Measurements from ENCODE around the gene BICRAL.
"Not testable (repeated sequence)": the region's sequence is repeated elsewhere in the genome, so short reads cannot be mapped to it uniquely, and the experiment has no call there.

Gene BICRAL

GRCh38 chr6:42797696-42798095 lies 15.8 kb downstream of the BICRAL start:
- not testable (repeated sequence) for DNase-seq

DNA sequence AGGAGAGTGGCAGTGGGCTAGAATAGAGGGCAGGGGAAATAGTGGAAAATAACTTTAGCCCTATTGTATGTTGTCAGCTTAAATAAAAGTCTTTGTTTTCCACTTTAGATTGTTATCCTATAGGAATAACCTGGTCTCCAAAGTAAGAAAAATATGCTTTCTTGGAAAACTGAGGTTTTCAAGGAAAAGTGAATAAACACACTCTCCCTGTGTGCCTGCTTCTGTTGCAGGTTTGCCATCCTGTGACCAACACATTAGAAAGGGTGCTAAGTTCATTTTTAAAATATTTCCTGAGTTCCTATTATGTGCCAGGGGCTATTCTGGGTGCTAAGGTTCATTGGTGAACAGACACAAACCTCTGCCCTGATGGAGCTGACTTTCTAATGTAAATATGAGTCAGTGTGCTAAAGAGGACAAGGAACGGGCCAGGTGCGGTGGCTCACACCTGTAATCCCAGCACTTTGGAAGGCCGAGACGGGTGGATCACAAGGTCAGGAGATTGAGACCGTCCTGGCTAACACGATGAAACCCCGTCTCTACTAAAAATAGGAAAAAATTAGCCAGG lies 23.5 kb downstream of the BICRAL start:
- DNase-seq = no peak

DNA sequence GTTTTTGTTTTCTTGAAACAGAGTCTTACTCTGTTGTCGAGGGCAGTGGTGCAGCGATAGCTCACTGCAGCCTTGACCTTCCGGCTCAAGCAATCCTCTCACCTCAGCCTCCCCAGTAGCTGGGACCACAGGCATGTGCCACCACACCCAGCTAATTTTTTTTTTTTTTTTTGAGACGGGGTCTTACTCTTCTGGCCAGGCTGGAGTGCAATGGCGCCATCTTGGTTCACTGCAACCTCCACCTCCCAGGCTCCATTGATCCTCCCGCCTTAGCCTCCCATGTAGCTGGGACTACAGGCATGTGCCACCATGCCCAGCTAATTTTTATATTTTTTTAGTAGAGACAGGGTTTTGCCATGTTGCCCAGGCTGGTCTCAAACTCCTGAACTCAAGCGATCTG lies 24.5 kb downstream of the BICRAL start:
- DNase-seq = not testable (repeated sequence)

GRCh38 chr6:42808492-42809483 lies 26.9 kb downstream of the BICRAL start:
- DNase-seq = no peak

DNA sequence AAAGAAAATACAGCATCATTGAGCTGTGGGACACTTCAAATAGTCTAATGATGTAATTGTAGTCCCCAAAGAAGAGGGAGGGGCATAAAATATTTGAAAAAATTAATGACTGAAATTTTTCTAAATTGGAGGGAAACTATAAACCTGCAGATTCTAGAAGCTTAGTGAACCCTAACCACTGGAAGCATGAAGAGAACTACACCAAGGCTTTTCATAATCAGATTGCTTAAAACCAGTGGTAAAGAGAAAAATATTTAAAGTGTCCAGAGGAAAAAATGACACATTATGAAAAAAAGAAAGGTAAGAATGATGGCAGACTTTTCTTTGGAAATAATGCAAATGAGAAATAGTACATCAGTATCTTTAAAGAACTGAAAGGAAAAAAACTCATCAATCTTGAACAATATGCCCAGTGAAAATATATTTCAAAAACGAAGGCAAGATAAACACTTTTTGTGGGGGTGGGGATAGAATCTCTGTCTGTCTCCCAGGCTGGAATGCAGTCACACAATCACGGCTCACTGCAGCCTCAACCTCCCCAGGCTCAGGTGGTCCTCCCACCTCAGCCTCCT lies 31.3 kb downstream of the BICRAL start:
- no peak for DNase-seq

- DNase-seq = no peak
Observed at GRCh38 chr6:42813906-42814444, 32.1 kb downstream of the BICRAL start.

- DNase-seq = not testable (repeated sequence)
Observed at GRCh38 chr6:42815726-42816125, 33.9 kb downstream of the BICRAL start.

DNA sequence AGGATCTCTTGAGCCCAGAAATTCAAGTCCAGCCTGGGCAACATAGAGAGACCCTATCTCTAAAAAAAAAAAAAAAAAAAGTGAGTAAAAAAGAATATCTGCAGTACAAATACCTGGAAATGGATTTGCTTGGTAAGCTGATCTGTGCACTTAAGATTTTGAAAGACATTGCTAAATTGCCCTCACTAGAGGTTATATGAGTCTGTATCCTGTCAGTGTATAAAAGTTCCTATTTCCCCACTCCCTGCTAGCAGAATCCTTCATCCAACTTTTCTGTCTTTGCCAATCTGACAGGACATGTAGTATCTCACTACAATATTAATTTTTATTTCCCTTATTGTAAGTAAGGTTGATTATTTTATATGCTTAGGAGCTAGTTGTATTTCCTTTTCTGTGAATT lies 36.1 kb downstream of the BICRAL start:
- no peak for DNase-seq

DNA sequence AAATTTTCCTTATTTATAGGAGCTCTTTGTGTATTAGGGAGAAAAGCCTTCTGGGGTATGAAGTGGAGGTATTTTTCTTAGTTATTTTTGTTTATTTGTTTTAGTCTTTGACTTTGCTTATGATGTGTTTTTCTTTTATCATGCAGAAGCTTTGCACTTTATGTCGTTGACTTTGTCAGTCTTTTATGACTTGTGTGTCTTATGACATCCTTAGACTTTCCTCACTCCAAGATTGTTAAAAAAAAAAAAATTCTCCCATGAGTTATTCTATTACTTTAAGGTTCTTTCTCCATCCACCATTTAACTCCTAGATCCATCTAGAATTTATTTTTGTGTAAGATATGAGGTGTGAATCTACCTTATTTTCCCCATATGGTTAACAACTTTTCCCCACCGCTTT lies 36.6 kb downstream of the BICRAL start:
- no peak for DNase-seq

GRCh38 chr6:42818878-42819277 lies 37.0 kb downstream of the BICRAL start:
- no peak for DNase-seq

DNA sequence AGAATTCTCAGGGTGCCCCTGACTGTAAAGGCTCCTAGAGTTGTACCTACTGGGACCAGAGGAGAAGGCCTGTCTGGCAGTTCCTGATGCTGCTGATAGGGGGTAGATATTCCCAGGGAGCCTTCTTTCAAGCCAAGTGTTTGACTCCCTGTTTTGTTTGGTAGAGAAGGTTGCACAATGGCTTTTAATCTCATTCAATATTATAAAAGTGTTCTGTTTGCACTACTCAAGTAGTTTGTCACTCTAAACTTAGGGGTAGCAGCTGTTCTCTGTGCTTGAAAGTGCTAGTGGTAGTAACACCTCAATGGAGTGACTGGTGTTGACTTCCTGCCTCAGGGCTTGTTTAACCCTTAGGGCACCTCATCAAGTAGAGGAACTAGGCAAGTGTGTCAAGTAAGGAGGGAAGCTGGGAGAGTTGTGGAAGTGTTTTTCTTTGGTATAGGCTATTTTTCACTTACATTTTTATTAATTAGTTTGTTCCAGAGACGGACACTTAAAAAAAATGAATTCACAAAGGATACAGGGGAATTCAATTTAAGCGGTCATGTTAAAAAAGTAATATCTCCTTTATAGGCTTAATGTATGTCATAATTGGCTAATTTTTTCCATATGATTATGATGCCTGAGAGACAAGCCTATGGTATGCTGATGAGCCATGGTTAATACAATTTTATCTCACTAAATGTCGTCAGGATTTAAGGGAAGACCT lies 38.1 kb downstream of the BICRAL start:
- DNase-seq = no peak

DNA sequence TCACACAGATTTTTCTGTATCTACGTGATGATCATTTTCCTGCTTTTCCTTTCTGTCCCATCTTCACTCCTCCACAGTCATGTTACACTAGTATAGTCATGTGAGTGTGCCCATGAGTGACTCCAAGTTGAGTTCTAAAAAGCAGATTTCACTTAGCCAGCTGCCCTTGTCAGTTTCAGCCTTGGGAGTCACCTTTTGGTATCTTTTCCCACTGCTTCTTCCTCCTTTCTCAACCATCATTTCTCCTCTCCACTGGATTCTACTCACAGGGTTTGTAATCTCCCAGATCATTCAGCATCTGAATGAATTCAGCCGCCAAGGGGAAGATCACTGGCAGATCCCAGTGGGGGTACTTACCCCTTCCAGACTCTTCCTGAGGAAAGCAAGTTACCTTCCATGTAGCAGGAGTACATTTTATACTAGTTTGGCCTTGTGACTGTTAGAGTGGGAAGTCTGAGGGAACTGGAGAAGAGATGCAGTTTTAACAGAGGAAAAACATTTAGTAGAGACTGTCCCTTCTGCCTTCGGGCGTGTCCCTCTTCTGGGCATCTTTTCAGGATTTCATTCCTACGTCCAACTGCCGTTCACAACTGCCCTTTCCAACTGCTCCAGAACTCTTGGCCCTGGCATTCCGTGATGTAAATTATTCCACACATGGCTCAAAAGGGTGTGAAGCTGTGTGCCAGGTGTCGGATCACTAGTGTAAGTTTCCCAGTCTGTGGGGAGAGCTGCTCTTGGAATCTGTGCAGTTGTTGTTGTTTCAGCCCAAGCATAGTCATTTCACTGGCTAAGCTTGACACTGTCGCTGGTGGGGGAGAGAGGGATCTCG lies 38.9 kb downstream of the BICRAL start:
- no peak for DNase-seq

GRCh38 chr6:42821341-42821668 lies 39.5 kb downstream of the BICRAL start:
- DNase-seq = no peak

GRCh38 chr6:42821846-42822245 lies 40.0 kb downstream of the BICRAL start:
- DNase-seq = no peak

- no peak for DNase-seq
Observed at GRCh38 chr6:42829561-42830092, 47.8 kb downstream of the BICRAL start.

- no peak for DNase-seq
Observed at GRCh38 chr6:42831237-42831636, 49.4 kb downstream of the BICRAL start.

GRCh38 chr6:42834056-42834455 lies 52.2 kb downstream of the BICRAL start:
- no peak for DNase-seq

- no peak for DNase-seq
Observed at GRCh38 chr6:42841844-42842584, 60.2 kb downstream of the BICRAL start.

- no peak for DNase-seq
Observed at GRCh38 chr6:42845327-42845694, 63.5 kb downstream of the BICRAL start.

- DNase-seq = no peak
Observed at GRCh38 chr6:42846505-42846904, 64.7 kb downstream of the BICRAL start.

- DNase-seq = no peak
Observed at GRCh38 chr6:42848700-42849099, 66.8 kb downstream of the BICRAL start.

Data from stimulated activated CD4-positive, alpha-beta T cell treated with anti-CD3 and anti-CD28 coated beads, Interleukin-2, amount 100 ng/mL, for 24 hours (primary cell).